DMS 273 treated with DMSO at 0.1 percent for 48 hours (cell line): ENCODE measurements around the gene LPAR5.
"Not testable (repeated sequence)": the region's sequence is repeated elsewhere in the genome, so short reads cannot be mapped to it uniquely, and the experiment has no call there.

Experiments
- DNase-seq: peaks from one replicate; lab custom pipeline; 2025; lab: John Stamatoyannopoulos, UW

Gene LPAR5

GRCh38 chr12:6606331-6607131 lies 29.2 kb downstream of the LPAR5 start:
- DNase-seq, result no peak

- no peak for DNase-seq
Measured at GRCh38 chr12:6605421-6606330, 30.1 kb downstream of the LPAR5 start.

- no peak for DNase-seq
Measured at GRCh38 chr12:6604259-6605029, 31.3 kb downstream of the LPAR5 start.

- DNase-seq, result peak; percentile 25
Measured at GRCh38 chr12:6603095-6603567, 32.6 kb downstream of the LPAR5 start.

GRCh38 chr12:6602526-6602925 lies 33.2 kb downstream of the LPAR5 start:
- no peak for DNase-seq

- not testable (repeated sequence) for DNase-seq
Measured at GRCh38 chr12:6595673-6596072, 40.1 kb downstream of the LPAR5 start.

- DNase-seq, result no peak
Measured at GRCh38 chr12:6592087-6592486, 43.7 kb downstream of the LPAR5 start.

GRCh38 chr12:6586569-6586968 lies 49.2 kb downstream of the LPAR5 start:
- DNase-seq, result not testable (repeated sequence)

- no peak for DNase-seq
Measured at GRCh38 chr12:6584293-6584692, 51.5 kb downstream of the LPAR5 start.

GRCh38 chr12:6582959-6583358 lies 52.8 kb downstream of the LPAR5 start:
- DNase-seq, result no peak

GRCh38 chr12:6582196-6582595 lies 53.6 kb downstream of the LPAR5 start:
- no peak for DNase-seq

GRCh38 chr12:6575648-6576047 lies 60.1 kb downstream of the LPAR5 start:
- DNase-seq, result no peak

- DNase-seq, result no peak
Measured at GRCh38 chr12:6574576-6575295, 61.0 kb downstream of the LPAR5 start.

GRCh38 chr12:6573001-6573400 lies 62.8 kb downstream of the LPAR5 start:
- no peak for DNase-seq

- no peak for DNase-seq
Measured at GRCh38 chr12:6570264-6570887, 65.4 kb downstream of the LPAR5 start.

GRCh38 chr12:6569786-6570185 lies 66.0 kb downstream of the LPAR5 start:
- DNase-seq, result no peak

- no peak for DNase-seq
Measured at GRCh38 chr12:6569312-6569711, 66.4 kb downstream of the LPAR5 start.
